GM20431 (cell line): ENCODE measurements around the gene LTB4R.
"Not testable (repeated sequence)": the region's sequence is repeated elsewhere in the genome, so short reads cannot be mapped to it uniquely, and the experiment has no call there.

Experiments
- in situ Hi-C: fragments of 300-500 bp; cut with MseI, MboI; formaldehyde crosslinking; loops from one replicate; pipeline ENCODE4 v1.15.0; 2020; ENCODE audit warnings: low sequenced_read_pairs; ENCODE audit not compliant: unreplicated experiment

LTB4R gene

GRCh38 chr14:24317141-24317928 is 6.0 kb downstream of the LTB4R start:
- in situ Hi-C loops = no loop called here

GRCh38 chr14:24321212-24321975 is 10.1 kb downstream of the LTB4R start:
- in situ Hi-C loops = no loop called here

DNA sequence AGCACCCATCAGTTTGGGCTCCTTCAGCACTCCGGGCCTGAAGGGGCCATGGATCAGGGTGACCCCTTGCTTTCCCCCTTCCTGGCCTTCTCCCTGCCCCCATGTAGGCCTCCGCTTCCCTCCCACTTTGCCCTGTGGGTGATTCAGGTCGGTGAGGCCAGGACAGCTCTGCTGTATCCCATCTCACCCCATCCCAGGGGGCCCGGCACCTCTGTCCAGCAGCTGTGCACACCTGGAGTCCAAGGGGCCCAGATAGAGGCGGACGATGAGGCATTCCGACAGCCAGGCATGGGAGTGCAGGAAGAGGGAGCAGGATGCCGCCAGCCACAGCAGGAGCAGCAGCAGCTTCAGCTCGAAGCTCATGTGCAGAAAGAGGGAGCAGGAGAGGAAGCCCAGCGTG is 11.4 kb downstream of the LTB4R start:
- in situ Hi-C loops = no loop called here

DNA sequence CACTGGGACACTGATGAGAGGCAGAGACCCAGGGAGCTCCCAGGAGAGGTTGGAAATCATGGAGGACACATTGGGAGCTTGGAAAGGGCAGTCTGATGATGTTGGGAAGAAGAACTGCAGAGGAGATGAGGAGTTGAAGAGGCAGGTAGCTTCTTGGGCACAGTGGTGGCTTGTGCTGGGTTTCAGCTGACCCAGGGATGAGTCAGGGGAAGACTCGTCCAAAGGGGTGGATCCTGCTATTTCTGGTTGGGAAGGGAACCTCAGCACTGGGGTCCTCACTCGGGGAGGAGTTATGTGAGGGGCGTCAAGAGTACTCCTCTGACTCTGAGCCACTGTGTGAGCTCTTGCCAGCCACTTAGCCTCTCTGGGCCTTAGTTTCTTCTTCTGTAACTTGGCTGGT is 12.0 kb downstream of the LTB4R start:
- in situ Hi-C loops = no loop called here

DNA sequence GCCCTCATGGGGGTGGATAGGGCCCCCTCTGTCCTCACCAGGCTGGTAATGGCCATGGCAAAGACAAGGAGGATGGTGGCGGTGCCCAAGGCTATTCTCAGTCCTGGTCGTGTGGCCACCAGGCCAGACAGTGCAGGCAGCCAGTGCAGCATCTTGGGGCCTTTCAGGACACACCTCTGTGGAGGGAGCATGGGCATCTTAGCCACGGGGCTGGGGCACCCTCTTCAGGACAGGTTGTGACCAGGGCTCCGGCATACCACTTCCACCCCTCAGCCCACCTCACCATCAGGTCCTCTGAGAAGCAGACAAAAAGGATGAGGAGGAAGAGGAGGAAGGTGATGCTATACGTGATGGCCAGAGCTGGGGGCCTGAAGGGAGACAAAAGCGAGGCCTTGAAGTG is 12.7 kb downstream of the LTB4R start:
- in situ Hi-C loops = no loop called here

DNA sequence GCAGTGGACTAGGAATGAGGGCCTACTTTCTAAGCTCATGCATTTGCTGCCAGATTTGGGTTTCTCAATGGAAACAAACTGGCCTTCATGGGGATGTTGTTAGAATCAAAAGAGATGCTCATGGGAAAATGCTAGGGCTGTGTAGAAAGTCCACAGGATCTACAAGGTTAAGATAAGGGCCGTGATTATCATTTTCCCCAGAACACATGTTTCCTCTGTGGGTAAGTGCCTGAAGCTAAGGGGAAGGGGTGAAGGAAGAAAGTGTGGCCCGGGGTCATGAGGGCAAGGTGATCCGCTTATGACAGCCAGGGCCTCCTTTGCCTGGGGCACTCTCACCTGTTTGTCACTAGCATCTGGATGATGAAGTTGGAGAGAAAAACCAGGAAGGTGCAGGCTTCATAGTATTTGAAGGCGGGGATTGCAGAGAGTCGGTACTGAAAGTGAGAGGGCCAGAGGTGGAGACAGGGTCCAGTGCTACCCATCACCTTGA is 13.8 kb downstream of the LTB4R start:
- in situ Hi-C loops = no loop called here

GRCh38 chr14:24325963-24326362 is 14.7 kb downstream of the LTB4R start:
- in situ Hi-C loops = no loop called here

- in situ Hi-C loops = no loop called here
Observed at GRCh38 chr14:24327303-24327702, 16.0 kb downstream of the LTB4R start.

DNA sequence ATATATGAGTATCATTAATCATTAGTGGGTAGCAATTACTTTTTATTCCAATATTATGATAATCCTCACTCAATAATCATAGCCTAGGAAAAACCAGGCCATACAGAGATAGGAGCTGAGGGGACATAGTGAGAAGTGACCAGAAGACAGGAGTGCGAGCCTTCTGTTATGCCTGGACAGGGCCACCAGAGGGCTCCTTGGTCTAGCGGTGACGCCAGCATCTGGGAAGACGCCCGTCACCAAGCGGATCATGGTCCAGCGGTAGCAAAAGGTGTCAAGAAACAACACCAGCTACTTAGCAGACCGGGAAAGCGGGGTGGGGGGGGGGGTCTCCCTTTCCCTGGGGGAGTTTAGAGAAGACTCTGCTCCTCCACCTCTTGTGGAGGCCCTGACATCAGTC is 16.6 kb downstream of the LTB4R start:
- in situ Hi-C loops = not testable (repeated sequence)

GRCh38 chr14:24329073-24329663 is 17.9 kb downstream of the LTB4R start:
- in situ Hi-C loops = no loop called here

- in situ Hi-C loops = loop anchor here (10.0 kb wide), 1 partner anchor 105 kb away; no protein-coding TSS in a partner anchor
Observed at GRCh38 chr14:24329736-24330135, 18.4 kb downstream of the LTB4R start.

GRCh38 chr14:24330973-24331674 is 19.8 kb downstream of the LTB4R start:
- in situ Hi-C loops = loop anchor here (10.0 kb wide), 1 partner anchor 104 kb away; no protein-coding TSS in a partner anchor

- in situ Hi-C loops = loop anchor here (10.0 kb wide), 1 partner anchor 103 kb away; no protein-coding TSS in a partner anchor
Observed at GRCh38 chr14:24331731-24332267, 20.5 kb downstream of the LTB4R start.

DNA sequence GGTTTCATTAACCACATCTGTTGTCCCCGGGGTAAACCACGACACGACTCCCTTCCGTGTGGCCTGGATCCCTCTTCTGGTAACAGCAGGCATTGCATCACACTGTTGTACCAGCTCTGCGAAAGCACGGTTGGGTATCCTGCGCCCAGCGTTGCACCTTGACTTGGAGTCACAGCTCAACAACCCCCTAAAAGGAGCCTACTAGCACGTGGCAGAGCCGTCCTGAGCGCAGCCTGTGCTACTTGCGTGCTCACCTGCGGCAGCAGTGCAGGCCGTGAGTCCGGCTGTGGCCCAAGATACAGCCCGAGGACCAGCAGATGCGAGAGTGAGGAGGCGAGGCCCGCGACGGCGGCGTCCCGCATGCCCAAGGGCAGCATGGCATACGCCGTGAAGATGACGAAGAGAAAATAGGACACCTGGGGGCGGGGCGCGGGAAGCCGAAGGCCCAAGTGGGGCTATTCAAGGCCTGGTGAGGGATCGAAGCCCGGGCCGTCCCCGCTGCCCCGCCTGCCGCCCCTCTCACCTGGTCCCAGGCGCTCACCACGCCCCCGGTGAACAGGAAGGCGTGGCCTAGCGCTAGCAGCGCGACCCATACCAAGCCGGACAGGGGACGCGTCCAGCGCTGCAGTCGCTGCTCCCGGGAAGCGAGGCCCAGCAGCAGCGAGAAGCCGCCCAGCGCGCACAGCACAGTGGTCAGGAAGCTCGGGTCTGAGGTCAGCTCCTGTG is 21.1 kb downstream of the LTB4R start:
- in situ Hi-C loops = loop anchor here (10.0 kb wide), 1 partner anchor 102 kb away; no protein-coding TSS in a partner anchor

DNA sequence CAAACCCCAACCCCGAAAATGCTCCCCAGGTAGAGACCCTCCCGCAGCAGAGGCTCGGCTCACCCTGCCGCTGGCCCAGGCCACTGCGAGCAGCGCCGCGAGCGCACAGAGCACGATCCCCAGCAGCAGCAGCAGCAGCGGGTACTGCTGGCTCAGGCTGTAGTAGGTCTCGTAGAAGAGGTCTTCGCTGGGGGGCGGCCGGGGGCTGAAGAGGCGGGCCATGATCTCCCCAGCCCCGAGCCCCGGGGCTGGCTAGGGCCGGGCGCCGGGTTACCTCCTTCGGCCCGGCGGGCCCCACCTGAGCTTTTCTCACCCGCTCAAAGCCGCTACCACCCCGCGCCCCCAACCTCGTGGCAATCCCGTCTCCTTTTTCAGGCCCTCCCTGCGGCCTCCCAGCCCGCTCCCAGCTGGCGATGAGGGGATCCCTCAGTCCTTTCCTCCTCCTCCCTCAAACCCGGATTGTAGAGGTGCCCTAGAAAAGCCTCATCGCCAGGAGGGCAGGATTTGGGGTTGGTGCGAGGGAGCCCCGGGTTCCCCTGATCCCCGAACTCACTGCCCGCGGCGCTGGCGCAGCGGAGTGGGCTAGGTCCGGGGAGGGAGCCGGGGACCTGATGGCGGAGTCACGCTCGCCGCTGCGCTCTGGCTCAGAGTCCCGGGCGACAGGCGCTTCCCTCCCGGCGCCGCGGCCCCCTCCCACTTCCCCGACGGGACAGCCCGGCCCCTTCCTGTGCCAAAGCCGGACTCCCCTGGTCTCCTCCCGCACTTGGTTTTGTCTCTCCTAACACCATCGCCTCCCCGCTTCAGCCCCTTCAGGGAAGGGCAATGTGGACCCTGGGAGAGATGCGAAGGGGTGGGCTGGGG is 23.4 kb downstream of the LTB4R start, which contains the start of gene ADCY4:
TSS of gene ADCY4 (minus strand) at position 641 of the 861 bp plus-strand sequence. CDS start at position 222, 419 bp downstream.
- in situ Hi-C loops = loop anchor here (10.0 kb wide), 1 partner anchor 100 kb away; no protein-coding TSS in a partner anchor

DNA sequence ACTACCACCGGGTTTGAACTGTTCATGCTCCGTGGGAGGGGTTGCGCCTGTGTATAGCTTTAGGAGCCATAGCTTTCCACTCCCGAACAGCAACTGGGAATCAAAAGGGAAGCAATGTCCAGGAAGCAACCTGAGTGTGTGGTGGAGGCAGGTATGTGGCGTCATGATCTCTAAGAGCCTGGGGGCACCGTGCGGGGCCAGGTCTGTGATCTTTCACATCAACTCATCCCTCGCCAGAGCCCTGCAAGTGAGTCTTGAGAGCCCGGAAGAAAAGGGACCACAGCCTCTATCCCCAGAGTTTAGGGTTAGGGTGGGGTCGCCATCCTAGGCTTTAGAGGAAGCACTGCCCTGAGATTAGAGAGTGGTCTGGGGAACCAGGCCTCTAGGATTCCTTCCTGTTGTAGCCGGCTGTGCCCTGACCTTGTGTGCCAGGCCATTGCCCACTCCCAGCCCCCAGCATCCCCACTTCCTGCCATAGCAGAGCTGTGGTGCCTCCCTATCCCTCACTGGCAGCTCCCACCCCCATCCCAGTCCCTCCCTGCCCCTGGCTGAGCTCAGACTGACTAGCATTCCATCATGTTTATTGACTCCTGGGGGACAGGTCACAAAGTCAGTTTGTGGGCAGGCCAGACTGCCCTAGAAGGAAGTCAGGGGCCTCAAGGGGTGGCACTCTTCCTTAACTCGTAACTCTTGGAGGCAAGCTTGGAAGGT is 24.3 kb downstream of the LTB4R start:
- in situ Hi-C loops = loop anchor here (10.0 kb wide), 1 partner anchor 99 kb away; no protein-coding TSS in a partner anchor

- in situ Hi-C loops = loop anchor here (10.0 kb wide), 1 partner anchor 98 kb away; no protein-coding TSS in a partner anchor
Observed at GRCh38 chr14:24337144-24337823, 26.0 kb downstream of the LTB4R start.
